CD14-positive monocyte (primary cell): ENCODE results near the gene B4GALT2. TPM values are rescaled to one million over a fixed set of nuclear protein-coding genes. Genes with fewer than 3 reads are reported as not detected.

Experiments used
- DNase-seq, 3 donors: peaks; one replicate each; pipeline ENCODE4 v3.0.0-alpha.2; 2011 to 2022
- H2AFZ ChIP-seq: 2 replicates; pipeline ENCODE4 v1.6.0; 2012; ENCODE audit warnings: mild to moderate bottlenecking, low read depth, low read length, inconsistent platforms; ENCODE audit not compliant: insufficient read depth, poor library complexity, severe bottlenecking
- H3K27ac ChIP-seq, 2 donors: 1 replicate in 1 of 2; 2 replicates in 1 of 2; pipeline ENCODE4 v1.5.1; 2012 to 2013; ENCODE audit warnings: low read length in 2 of 2, control low read depth in 1 of 2, inconsistent platforms in 1 of 2, low read depth in 1 of 2, mild to moderate bottlenecking in 1 of 2
- H3K27me3 ChIP-seq, 2 donors: one replicate each; pipeline versions ENCODE4 v1.6.0 to v1.6.1; 2011 to 2013; ENCODE audit warnings: low read length in 2 of 2; ENCODE audit not compliant: control insufficient read depth in 2 of 2, insufficient read depth in 2 of 2
- H3K36me3 ChIP-seq, 2 donors: replicated peaks in 1 of 2; 1 replicate in 1 of 2; 2 replicates in 1 of 2; pipeline versions ENCODE4 v1.5.1 to v1.6.1; 2012 to 2013; ENCODE audit warnings: low read length in 2 of 2, control low read depth in 1 of 2, inconsistent platforms in 1 of 2, mild to moderate bottlenecking in 1 of 2; ENCODE audit not compliant: insufficient read depth in 2 of 2, control insufficient read depth in 1 of 2
- H3K4me1 ChIP-seq, 2 donors: 1 replicate in 1 of 2; 2 replicates in 1 of 2; pipeline versions ENCODE4 v1.5.1 to v1.6.1; 2012 to 2013; ENCODE audit warnings: low read length in 2 of 2, control low read depth in 1 of 2, inconsistent platforms in 1 of 2, mild to moderate bottlenecking in 1 of 2, moderate library complexity in 1 of 2; ENCODE audit not compliant: insufficient read depth in 2 of 2, control insufficient read depth in 1 of 2
- H3K4me2 ChIP-seq: replicated peaks from 2 replicates; pipeline ENCODE3; 2012; ENCODE audit warnings: low read length, moderate library complexity, mild to moderate bottlenecking; ENCODE audit not compliant: poor library complexity, severe bottlenecking; ENCODE audit errors: extremely low read depth
- H3K4me3 ChIP-seq, 3 experiments: fragments of 200-600 bp in 1 of 3; sonication (generic) in 1 of 3; replicated peaks in 1 of 3; 1 replicate in 2 of 3; 2 replicates in 1 of 3; pipeline ENCODE4 v1.5.1; 2011 to 2013; ENCODE audit warnings: low read length in 3 of 3, mild to moderate bottlenecking in 3 of 3, control low read depth in 2 of 3, low read depth in 2 of 3, inconsistent platforms in 1 of 3, moderate library complexity in 1 of 3
- H3K79me2 ChIP-seq: 2 replicates; pipeline ENCODE4 v1.6.0; 2012; ENCODE audit warnings: mild to moderate bottlenecking, control low read depth, inconsistent platforms, low read length, moderate library complexity; ENCODE audit not compliant: insufficient read depth
- H3K9ac ChIP-seq: 2 replicates; pipeline ENCODE4 v1.6.0; 2017; ENCODE audit warnings: low read length, mild to moderate bottlenecking; ENCODE audit not compliant: insufficient read depth, poor library complexity, severe bottlenecking
- H3K9me3 ChIP-seq, 2 donors: replicated peaks in 1 of 2; 1 replicate in 1 of 2; 2 replicates in 1 of 2; pipeline versions ENCODE4 v1.5.1 to v1.6.1; 2012 to 2013; ENCODE audit warnings: low read length in 2 of 2, control low read depth in 1 of 2; ENCODE audit not compliant: control insufficient read depth in 1 of 2, insufficient read depth in 1 of 2
- H4K20me1 ChIP-seq: 2 replicates; pipeline ENCODE4 v1.6.0; 2012; ENCODE audit warnings: mild to moderate bottlenecking, low read length, control low read depth, moderate library complexity; ENCODE audit not compliant: insufficient read depth
- H3K27ac Mint-ChIP-seq, 7 donors: one replicate each; pipeline ENCODE4 v1.8.0; 2020; ENCODE audit warnings: mild to moderate bottlenecking in 7 of 7, mixed read lengths in 7 of 7, moderate library complexity in 6 of 7, inconsistent platforms in 2 of 7
- H3K27me3 Mint-ChIP-seq, 3 donors: one replicate each; pipeline ENCODE4 v1.8.0; 2021 to 2022; ENCODE audit warnings: low read depth in 3 of 3, mild to moderate bottlenecking in 3 of 3, mixed read lengths in 3 of 3, moderate library complexity in 3 of 3, inconsistent platforms in 1 of 3
- H3K36me3 Mint-ChIP-seq, 2 donors: one replicate each; pipeline ENCODE4 v1.8.0; 2020; ENCODE audit warnings: mixed read lengths in 2 of 2, inconsistent platforms in 1 of 2, mild to moderate bottlenecking in 1 of 2
- H3K4me1 Mint-ChIP-seq: one replicate; pipeline ENCODE4 v1.8.0; 2020; ENCODE audit warnings: mild to moderate bottlenecking, mixed read lengths
- H3K4me3 Mint-ChIP-seq, 2 donors: one replicate each; pipeline ENCODE4 v1.8.0; 2020; ENCODE audit warnings: mild to moderate bottlenecking in 2 of 2, mixed read lengths in 2 of 2, moderate library complexity in 1 of 2
- H3K9me3 Mint-ChIP-seq, 7 donors: one replicate each; pipeline ENCODE4 v1.8.0; 2020 to 2022; ENCODE audit warnings: mixed read lengths in 7 of 7, mild to moderate bottlenecking in 6 of 7, moderate library complexity in 6 of 7, inconsistent platforms in 2 of 7
- WGBS: methylation state at CpG from one replicate; pipeline ENCODE4 v1.1.5; 2013; ENCODE audit warnings: missing lambda C conversion rate; ENCODE audit not compliant: insufficient coverage; 5-methylcytosine and 5-hydroxymethylcytosine counted together
- intact Hi-C, 2 donors: fragments of 100-400 bp; cut with micrococcal nuclease; formaldehyde crosslinking; loops; one replicate each; pipeline versions ENCODE4 v1.15.0 to v1.15.1; 2023
- polyA plus RNA-seq, 3 donors: library from polyadenylated mRNA; depleted of rRNA in 1 of 3; unstranded in 2 of 3; stranded (reverse) in 1 of 3; fragments of 300-500 nt in 2 of 3; fragments of >200 nt in 1 of 3; fragmentation: Illumina TruSeq in 2 of 3; gene quantifications; 1 replicate in 2 of 3; 2 replicates in 1 of 3; pipeline ENCODE4 v1.2.3, GENCODE V29; 2012 to 2021
- TF ChIP-seq, protein P1 (sequence below): fragments of 200-600 bp; IDR thresholded peaks from one replicate; pipeline ENCODE4 v1.8.0; 2022; ENCODE audit warnings: antibody characterized with exemption, mild to moderate bottlenecking

B4GALT2 gene
- polyA plus RNA-seq, 3 donors = 0.30 to 0.35 TPM; not detected in 1

DNA sequence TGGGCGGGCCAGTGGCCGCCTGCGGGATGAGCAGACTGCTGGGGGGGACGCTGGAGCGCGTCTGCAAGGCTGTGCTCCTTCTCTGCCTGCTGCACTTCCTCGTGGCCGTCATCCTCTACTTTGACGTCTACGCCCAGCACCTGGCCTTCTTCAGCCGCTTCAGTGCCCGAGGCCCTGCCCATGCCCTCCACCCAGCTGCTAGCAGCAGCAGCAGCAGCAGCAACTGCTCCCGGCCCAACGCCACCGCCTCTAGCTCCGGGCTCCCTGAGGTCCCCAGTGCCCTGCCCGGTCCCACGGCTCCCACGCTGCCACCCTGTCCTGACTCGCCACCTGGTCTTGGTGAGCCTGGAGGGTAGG lies 2.1 kb downstream of the B4GALT2 start:
- Histone ChIP-seq H3K79me2 (peaks cover 22% of the 10 kb centered on the region), H3K9ac (no peak overlapping the region), H3K27ac (no peak overlapping the region), H3K4me2 (no peak overlapping the region), H3K27me3 (no peaks in the 10 kb centered on the region), H3K4me3 (no peak overlapping the region), H2AFZ (no peak overlapping the region), H3K9me3 (no peaks in the 10 kb centered on the region), H3K36me3 (peaks cover 17 to 23% of the 10 kb centered on the region in 2 donors), H3K4me1 (peaks cover 42 to 58% of the 10 kb centered on the region in 2 donors), H4K20me1 (peaks cover 32% of the 10 kb centered on the region)
- Mint-ChIP-seq H3K4me1 (peaks cover 57% of the 10 kb centered on the region), H3K27me3 (peaks cover 4 to 6% (median 4%) of the 10 kb centered on the region in 3 donors), H3K9me3 (peaks cover 0 to 2% (median 0%) of the 10 kb centered on the region in 7 donors), H3K27ac (no peak overlapping the region), H3K4me3 (no peak overlapping the region), H3K36me3 (peaks cover 27 to 31% of the 10 kb centered on the region in 2 donors)
- TF ChIP-seq, protein P1, sequence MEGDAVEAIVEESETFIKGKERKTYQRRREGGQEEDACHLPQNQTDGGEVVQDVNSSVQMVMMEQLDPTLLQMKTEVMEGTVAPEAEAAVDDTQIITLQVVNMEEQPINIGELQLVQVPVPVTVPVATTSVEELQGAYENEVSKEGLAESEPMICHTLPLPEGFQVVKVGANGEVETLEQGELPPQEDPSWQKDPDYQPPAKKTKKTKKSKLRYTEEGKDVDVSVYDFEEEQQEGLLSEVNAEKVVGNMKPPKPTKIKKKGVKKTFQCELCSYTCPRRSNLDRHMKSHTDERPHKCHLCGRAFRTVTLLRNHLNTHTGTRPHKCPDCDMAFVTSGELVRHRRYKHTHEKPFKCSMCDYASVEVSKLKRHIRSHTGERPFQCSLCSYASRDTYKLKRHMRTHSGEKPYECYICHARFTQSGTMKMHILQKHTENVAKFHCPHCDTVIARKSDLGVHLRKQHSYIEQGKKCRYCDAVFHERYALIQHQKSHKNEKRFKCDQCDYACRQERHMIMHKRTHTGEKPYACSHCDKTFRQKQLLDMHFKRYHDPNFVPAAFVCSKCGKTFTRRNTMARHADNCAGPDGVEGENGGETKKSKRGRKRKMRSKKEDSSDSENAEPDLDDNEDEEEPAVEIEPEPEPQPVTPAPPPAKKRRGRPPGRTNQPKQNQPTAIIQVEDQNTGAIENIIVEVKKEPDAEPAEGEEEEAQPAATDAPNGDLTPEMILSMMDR = no peak
- 86% methylated on average over 19 of the region's 20 CpGs for WGBS
- intact Hi-C loops = no loop called here
- no peak for DNase-seq

DNA sequence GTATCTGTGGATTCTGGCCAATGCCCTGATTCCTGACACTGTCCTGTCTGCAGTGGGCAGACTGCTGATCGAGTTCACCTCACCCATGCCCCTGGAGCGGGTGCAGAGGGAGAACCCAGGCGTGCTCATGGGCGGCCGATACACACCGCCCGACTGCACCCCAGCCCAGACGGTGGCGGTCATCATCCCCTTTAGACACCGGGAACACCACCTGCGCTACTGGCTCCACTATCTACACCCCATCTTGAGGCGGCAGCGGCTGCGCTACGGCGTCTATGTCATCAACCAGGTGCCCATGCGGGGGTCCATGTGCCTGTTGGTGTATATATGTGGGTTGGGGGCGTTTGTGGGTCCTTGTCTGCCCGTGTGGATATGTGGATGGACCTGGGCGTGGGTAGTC lies 2.6 kb downstream of the B4GALT2 start:
- Histone ChIP-seq H3K27ac (no peak overlapping the region), H3K4me3 (no peak overlapping the region), H3K27me3 (no peaks in the 10 kb centered on the region), H3K4me1 (peaks cover 37 to 53% of the 10 kb centered on the region in 2 donors), H3K9ac (no peak overlapping the region), H4K20me1 (peaks cover 27% of the 10 kb centered on the region), H3K36me3 (peaks cover 12 to 18% of the 10 kb centered on the region in 2 donors), H3K4me2 (no peak overlapping the region), H3K79me2 (peaks cover 16% of the 10 kb centered on the region), H3K9me3 (no peaks in the 10 kb centered on the region), H2AFZ (no peak overlapping the region)
- Mint-ChIP-seq H3K36me3 (peaks cover 22 to 26% of the 10 kb centered on the region in 2 donors), H3K4me1 (peaks cover 52% of the 10 kb centered on the region), H3K9me3 (peaks cover 0 to 2% (median 0%) of the 10 kb centered on the region in 7 donors), H3K27ac (no peak overlapping the region), H3K27me3 (peaks cover 4 to 6% (median 4%) of the 10 kb centered on the region in 3 donors), H3K4me3 (no peak overlapping the region)
- intact Hi-C loops = no loop called here
- no peak for DNase-seq
- 93% methylated on average over 12 of the region's 20 CpGs for WGBS
- TF ChIP-seq, protein P1 = no peak
